ENCODE measurements around the gene PPP2R5E. TPM values are rescaled to one million over a fixed set of nuclear protein-coding genes. Genes with fewer than 3 reads are reported as not detected.

Gene PPP2R5E
- total RNA-seq, 1 donor from 2014 or later, result 5.7 TPM

DNA sequence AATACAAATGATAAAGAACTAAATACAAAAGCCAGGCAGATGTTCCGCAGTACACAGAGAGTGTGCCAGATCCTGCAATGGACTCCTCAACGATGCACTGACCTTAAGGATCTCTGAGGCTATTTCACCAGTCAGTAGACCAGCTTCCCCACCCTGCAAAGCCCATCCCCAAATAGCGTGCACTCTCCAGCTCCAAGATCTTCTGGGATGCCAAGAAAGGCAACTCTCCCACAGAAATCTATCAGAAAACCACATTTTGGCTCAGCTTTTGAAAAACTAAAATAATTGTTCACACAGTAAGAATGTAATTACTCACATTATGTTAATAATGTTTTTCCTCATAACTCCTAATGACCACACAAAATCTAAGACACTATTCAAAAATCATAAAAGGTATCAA, 90.4 kb downstream of the PPP2R5E start:
- no peaks in the 10 kb centered on the region for H3K4me1 ChIP-seq
- H3K27me3 ChIP-seq, result no peaks in the 10 kb centered on the region
- H3K36me3 ChIP-seq, result peaks cover 0 to 4% of the 10 kb centered on the region in 2 donors
- intact Hi-C loops (cut with DNase I), result no loop called here
- H3K27ac ChIP-seq, result no peak overlapping the region
- no peak overlapping the region for H3K4me3 ChIP-seq
- H3K9me3 ChIP-seq, result no peaks in the 10 kb centered on the region
- no peak for DNase-seq (ENCODE audit: low spot score in 2 of 2)
- TF ChIP-seq CTCF (IDR thresholded peaks at IDR 0.05), result no peak

- no peak overlapping the region for H3K4me3 ChIP-seq
- H3K27me3 ChIP-seq, result no peaks in the 10 kb centered on the region
- no peak for DNase-seq (ENCODE audit: low spot score in 2 of 2)
- H3K4me1 ChIP-seq, result no peaks in the 10 kb centered on the region
- no peaks in the 10 kb centered on the region for H3K9me3 ChIP-seq
- TF ChIP-seq CTCF (IDR thresholded peaks at IDR 0.05), result no peak
- H3K36me3 ChIP-seq, result peaks cover 0 to 4% of the 10 kb centered on the region in 2 donors
- intact Hi-C loops (cut with DNase I), result no loop called here
- H3K27ac ChIP-seq, result no peak overlapping the region
Measured at GRCh38 chr14:63448841-63449240, 94.3 kb downstream of the PPP2R5E start.

GRCh38 chr14:63444588-63444987, 98.6 kb downstream of the PPP2R5E start:
- Histone ChIP-seq H3K4me1 (no peaks in the 10 kb centered on the region), H3K4me3 (no peak overlapping the region), H3K27ac (no peak overlapping the region), H3K27me3 (no peaks in the 10 kb centered on the region), H3K36me3 (no peaks in the 10 kb centered on the region), H3K9me3 (no peaks in the 10 kb centered on the region)
- TF ChIP-seq CTCF (IDR thresholded peaks at IDR 0.05), result no peak
- intact Hi-C loops (cut with DNase I), result no loop called here
- no peak for DNase-seq (ENCODE audit: low spot score in 2 of 2)

DNA sequence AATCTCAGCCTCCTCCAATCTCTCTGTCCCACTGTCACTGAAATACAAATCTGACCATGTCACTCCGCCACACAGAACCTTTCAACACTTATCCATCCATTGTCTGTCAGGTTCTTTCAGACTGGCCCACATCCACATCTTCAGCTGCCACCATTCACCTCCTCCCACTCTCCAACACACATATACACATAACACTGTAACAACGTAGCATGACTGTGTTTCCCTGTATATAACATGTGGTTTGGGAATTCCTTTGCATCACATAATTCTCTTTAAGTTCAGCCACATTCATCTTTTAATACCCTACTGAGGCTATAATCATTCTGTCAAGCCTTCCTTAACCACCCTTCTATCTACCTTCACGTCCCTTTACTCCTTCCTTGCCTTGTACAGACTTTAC, 99.2 kb downstream of the PPP2R5E start:
- Histone ChIP-seq H3K4me3 (no peak overlapping the region), H3K27me3 (no peaks in the 10 kb centered on the region), H3K36me3 (no peaks in the 10 kb centered on the region), H3K27ac (no peak overlapping the region), H3K4me1 (peaks cover 0 to under 1% of the 10 kb centered on the region in 2 donors), H3K9me3 (no peaks in the 10 kb centered on the region)
- intact Hi-C loops (cut with DNase I), result no loop called here
- no peak for DNase-seq (ENCODE audit: low spot score in 2 of 2)
- TF ChIP-seq CTCF (IDR thresholded peaks at IDR 0.05), result no peak

DNA sequence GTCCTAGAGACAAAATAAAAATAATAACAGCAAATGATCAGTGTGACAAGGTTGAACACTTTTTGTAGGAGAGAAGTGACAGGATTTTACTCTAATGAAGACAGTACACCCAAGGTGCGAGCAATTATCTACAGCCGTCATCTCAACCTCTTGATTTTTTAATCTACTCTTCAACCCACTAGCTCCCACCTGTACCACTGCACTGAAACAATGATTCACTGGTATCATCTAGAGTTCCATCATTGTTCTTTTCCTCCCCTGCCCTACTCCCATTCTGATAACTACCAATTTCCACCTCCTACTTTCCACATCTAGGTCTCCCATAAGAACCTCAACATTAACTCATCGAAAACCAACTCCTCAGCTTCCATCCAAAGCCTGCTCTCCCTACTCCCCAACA, 99.8 kb downstream of the PPP2R5E start:
- Histone ChIP-seq H3K4me3 (no peak overlapping the region), H3K4me1 (peaks cover 0 to 6% of the 10 kb centered on the region in 2 donors), H3K36me3 (no peaks in the 10 kb centered on the region), H3K27ac (no peak overlapping the region), H3K27me3 (no peaks in the 10 kb centered on the region), H3K9me3 (no peaks in the 10 kb centered on the region)
- TF ChIP-seq CTCF (IDR thresholded peaks at IDR 0.05), result no peak
- no peak for DNase-seq (ENCODE audit: low spot score in 2 of 2)
- intact Hi-C loops (cut with DNase I), result no loop called here

Measured in ascending aorta (tissue), 2 donors.